GM21381 (cell line): ENCODE measurements around the gene WBP1L.
A peak's percentile ranks its signal among the peaks of the same experiment; 100 is the strongest.
"Not testable (repeated sequence)": the region's sequence is repeated elsewhere in the genome, so short reads cannot be mapped to it uniquely, and the experiment has no call there.

Experiments
- ATAC-seq: cut with Tn5 transposase; IDR thresholded peaks from one replicate; pipeline ENCODE4 v1.9.1; 2021; ENCODE audit warnings: mild to moderate bottlenecking, moderate library complexity; ENCODE audit not compliant: unreplicated experiment

Gene WBP1L

DNA sequence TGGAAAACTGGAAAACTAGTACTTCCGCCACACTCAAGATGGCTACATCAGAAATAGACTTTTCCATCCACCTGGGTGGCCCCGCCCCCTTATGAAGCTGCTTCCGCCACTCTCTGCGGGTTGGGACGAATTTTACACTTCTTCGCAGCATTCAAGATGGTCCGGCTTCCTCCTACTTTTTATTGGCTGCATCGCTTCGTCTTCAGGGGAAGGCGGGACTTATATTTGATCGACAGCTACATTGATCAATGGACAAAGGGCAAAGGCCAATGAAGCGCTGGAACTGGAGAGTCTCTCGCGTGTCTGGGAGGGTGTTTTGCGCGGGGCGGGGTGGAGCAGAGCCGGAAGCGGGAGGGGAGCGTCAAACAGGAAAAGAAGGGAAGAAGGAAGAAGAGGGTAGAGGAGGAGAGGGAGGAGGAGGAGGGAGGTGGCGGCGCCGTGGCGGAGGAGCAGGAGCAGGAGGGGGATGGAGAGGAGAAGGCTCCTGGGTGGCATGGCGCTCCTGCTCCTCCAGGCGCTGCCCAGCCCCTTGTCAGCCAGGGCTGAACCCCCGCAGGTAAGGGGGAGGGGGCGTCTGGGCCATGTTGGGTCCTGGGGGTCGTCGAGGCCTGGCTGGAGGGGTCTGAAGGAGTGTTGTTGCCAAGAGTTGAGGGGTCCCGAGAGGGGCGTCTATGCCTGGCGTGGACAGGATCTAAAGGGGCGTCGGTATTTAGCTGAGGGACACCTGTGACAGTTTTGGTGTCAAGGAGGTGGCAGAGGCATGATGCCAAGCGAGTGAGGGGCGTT lies at the start of gene WBP1L:
Gene WBP1L, plus strand, starts transcription at position 361 of the 786 bp plus-strand sequence. Its CDS starts 106 bp downstream, at position 467.
- peak; percentile 97 for ATAC-seq

DNA sequence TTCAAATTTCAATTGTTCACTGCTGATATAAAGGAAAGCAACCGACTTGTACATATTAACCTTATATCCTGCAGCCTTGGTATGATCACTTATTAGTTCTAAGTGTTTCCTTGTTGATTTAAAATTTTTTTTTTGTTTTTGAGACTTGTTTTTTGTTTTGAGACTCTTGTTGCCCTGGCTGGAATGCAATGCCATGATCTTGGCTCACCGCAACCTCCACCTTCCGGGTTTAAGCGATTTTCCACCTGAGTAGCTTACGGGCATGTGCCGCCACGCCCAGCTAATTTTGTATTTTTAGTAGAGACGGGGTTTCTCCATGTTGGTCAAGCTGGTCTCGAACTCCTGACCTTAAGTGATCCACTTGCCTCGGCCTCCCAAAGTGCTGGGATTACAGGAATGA lies 48.3 kb upstream of the WBP1L start:
- not testable (repeated sequence) for ATAC-seq

DNA sequence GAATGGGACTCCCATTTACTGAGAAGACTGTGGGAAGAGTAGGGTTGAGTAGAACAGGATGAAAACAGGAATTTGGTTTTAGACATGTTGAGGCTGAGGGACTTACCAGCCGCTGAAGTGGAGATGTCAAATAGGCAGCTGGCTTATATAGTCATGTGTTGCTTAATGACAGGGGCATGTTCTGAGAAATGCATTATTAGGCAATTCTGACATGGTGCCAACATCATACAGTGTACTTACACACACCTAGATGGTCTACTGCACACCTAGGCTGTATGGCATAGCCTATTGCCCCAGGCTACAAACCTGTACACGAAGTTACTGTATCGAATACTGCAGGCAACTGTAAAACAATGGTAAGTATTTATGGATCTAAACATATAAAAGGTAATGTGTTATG lies 47.0 kb upstream of the WBP1L start:
- ATAC-seq = no peak

DNA sequence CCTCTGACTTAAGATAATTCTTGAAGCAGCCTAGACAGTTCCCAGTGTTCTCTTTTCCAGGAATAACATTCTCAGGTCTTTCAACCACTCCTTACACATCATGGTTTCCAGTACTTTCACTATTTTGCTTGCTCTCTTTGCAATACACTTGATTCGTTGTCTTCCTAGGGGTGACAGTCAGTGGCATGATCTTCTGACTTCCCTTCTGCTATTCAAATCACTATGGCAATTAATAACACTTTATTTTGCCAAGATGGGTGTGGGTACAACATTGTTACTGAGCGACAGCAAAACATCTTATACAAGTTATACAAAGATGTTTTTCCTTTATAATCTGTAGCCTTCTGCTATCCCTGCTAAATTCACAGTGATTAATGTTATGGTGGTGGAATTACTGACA lies 44.9 kb upstream of the WBP1L start:
- ATAC-seq = no peak

DNA sequence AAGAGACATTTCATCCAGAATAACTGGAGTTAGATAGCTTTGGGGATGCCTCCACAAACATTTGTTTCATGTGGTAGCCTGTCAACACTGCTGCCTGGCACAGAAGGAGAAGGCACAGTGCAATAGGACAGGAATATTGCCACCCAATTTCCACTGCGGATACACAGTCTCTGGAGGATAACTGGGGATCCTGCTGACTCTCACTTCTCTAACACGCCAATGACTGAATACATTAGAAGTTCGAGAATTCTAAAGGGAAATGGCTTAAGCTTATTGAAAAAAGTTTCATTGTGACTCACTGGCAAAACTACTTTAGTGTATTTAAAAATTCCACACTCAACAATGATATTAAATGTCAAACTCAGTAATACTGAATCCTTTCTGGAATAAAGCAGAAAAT lies 42.5 kb upstream of the WBP1L start:
- no peak for ATAC-seq

DNA sequence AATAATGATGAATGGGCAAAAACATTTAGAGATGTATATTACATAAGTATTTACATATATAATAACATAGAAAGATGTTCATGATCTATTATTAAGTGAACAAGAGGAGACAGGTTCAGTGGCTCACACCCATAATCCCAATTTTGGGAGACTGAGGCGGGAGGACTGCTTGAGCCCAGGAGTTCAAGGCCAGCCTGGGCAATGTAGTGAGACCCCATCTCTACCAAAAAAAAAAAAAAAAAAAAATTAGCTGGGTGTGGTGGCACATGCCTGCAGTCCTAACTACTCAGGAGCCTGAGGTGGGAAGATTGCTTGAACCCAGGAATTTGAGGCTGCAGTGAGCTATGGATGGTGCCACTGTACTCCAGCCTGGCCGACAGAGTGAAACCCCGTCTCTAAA lies 42.0 kb upstream of the WBP1L start:
- ATAC-seq = no peak

DNA sequence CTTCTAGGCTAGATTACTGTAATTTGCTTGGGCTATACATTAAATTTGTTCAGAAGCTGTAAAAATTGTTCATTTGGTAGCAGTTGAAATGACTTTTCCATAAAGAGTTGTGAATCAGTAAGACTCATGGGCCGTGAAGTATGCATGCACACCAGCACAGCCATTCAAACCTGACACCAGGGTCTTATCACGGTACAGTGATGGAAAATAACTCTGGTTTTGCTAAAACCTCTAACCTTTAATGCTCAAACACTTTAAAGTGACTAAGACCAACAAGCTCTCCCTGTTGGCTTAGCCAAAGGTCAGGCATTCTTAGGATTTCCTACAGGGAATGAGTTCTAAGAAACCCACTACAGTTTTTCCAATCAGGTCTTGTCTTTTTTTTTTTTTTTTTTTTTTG lies 41.0 kb upstream of the WBP1L start:
- no peak for ATAC-seq

DNA sequence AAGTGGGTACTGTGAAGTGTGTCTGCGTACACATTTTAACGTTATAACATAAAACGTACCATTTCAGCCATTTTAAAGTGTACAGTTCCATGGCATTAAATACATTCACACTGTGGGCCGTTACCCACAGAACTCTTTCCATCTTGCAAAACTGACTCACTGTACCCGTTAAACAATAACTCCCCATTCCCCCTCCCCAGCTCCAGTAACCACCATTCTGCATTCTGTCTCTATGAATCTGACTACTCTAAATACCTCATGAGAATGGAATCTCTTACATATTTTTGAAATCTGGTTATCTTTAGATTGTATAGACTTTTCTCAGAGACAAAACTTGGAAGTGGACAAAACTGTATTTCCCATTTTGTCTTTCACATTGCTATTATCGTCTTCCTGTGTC lies 38.8 kb upstream of the WBP1L start:
- ATAC-seq = no peak

DNA sequence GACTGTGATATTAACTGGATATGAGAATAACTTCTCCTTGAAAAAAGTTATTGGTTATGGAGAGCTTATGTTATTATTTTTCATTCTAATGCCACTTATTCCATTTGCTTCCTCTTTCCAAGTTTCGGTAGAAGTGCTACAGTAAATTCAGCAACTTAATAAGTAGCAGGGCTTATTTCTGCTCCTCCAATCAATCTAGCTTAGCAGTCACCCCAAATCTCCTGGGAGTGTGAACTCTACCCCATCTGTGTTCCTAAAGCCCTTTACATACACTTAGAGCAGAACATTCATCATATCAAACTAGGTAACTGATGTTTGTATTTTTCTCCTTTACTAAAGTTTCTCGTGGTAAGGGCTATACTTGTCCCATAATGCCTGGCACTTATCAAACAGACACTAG lies 38.2 kb upstream of the WBP1L start:
- ATAC-seq = no peak

DNA sequence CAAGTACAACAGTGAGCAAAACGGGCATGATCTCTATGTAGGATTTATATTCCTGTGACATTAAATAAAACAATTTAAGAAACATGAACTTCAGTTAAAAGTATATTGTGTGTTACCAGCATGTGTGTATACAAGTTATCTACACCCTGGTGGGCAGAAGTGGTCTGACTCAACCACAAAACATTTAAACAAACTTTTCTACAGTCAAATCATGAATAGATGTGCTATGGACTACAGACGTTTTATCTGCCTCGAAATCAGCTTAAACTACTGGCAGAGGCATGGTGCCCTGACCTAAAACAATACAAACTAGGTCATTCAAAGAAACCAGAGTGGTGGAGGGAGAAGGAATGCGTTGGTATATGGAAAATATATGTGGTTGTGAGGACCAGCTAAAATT lies 33.1 kb upstream of the WBP1L start:
- no peak for ATAC-seq

DNA sequence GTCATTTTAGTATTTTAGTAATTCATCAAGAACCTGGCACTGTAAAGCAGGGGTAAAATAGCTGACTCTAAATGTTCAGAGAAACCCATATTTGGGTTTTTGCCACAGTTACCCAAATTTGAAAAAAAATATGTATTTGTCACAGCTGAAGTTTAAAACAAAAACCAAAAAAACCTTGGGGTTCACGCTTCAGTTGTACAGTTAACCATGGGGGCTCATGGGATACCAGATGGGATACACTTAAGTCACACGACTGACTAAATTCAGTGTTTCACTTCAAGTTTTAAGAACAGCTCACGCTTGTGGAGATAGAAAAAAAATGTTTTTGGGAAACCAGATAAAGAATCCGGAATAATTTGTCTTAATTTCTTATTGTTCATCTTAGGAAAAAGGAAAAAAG lies 31.7 kb upstream of the WBP1L start:
- no peak for ATAC-seq

DNA sequence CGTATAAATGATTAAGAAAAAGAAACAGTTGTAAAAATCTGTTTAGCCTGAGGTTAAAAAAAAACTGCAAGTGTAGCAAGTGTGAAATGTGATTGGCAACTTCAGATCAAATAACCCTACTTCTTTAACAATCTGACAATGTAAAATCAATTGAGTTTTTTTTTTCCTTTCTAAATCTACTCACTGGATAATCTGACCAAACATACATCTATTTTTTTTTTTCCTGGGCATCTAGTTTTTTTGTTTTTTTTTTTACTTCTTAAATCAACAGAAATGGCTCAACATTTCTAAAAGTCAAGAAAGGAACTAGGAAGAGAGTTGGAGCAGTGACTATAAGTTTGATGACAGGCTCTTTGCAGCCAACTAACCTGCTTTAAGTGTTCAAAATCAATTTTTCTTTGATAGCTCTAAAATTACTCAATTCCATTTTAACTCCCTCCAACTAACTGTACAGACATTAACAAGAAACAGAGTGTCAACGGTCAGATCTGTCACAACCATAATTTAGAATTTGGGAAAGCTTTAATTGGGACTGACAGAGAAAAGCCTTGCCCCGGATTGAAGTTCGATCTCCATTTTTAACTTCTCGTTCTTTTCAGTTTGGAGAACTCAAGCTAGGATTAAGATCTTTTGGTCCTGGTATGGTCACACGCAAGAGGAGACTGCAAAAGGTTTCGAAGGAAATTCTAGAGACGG lies 30.8 kb upstream of the WBP1L start:
- ATAC-seq = no peak

DNA sequence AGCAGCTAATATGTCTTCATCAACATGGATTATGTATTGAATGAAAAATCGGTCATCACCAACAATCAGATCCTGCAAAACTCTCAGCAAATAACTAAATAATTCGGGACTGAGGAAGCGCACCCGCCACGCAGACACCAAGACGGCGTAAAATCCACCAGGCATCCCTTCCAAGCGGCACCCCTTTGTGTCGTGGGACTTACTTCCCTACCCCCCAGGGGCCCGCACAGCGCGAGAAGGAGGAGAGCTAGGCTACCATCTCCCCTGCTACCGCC lies 30.3 kb upstream of the WBP1L start:
- no peak for ATAC-seq

DNA sequence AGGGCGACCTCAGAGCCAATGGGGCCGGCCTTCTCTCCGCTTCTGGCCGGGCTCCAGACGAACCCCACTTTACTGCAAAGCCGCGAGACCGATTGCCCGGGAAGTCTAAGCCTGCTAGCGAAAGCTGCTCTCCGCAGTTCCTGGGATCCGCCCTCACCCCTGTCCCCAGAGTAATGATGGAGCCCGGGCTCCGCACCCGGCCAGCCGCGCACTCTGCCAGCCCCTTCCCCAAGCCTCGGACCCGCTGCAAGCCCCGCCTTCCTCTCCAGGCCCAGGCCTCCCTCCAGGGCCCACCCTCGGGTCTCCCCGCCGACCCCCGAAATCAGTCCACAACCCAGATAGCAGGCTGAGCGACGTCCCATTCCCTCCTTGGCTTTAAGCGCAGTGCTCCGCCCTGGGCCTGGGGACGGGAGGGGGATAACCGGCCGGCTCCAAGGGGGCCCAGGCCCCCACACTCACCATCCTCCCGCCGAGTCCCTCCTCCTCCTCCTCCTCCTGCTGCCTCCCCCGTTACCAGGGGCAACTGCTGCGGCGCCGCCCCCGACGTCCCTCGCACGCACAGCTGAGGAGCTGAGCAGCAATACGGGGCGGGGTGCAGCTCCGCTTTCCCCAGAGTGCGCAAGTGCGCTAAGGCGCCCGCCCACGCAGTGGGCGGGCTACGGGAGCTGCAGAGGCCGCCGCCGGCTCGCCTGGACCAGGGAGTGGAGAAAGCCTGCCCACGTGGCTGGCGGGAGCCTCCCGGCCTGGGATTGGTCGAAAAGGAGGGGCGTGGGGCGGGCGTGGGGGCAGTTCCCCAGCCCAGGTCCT lies 29.7 kb upstream of the WBP1L start, which contains the start of gene ARL3:
Gene ARL3, minus strand, starts transcription at position 584 of the 807 bp plus-strand sequence. Its CDS starts 122 bp downstream, at position 462.
- peak; percentile 77 for ATAC-seq

DNA sequence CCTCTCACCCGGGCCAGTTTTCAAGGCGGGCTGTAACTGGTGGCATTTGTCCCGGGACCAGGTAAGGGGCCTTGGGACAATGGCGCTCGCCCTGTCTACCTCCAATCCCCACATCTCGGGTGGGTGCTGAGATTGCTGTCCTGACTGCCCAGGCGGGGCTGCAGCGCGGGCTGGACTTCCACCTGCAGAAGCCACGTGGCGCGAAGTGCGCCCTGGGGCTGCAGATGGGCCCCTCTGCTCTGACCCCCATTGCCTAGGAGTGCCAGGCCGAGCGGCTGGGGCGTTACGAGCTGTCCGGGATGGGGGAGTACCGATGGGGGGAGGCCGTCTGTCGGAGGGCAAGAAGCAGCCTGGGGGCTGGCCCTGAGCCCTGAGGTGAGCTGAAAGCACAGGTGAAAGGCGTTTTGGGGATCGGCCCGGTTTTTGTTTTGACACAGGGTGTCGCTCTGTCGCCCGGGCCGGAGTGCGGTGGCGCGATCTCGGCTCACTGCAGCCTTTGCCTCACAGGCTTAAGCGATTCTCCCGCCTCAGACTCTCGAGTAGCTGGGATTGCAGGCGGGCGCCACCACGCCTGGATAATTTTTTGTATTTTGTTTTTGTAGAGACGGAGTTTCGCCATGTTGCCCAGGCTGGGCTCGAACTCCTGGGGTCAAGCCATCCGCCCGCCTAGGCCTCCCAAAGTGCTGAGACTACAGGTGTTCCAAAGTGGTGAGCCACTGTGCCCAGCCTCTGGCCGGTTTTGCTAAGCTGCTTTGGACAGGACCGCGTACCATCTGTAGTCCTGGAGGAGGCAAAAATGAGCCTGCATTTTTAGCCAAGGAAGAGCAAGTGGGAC lies 28.9 kb upstream of the WBP1L start, which contains the start of gene SFXN2:
Gene SFXN2, plus strand, starts transcription at position 16 of the 835 bp plus-strand sequence. CDS start 12,001 bp downstream, outside the sequence.
- peak; percentile 0 for ATAC-seq

DNA sequence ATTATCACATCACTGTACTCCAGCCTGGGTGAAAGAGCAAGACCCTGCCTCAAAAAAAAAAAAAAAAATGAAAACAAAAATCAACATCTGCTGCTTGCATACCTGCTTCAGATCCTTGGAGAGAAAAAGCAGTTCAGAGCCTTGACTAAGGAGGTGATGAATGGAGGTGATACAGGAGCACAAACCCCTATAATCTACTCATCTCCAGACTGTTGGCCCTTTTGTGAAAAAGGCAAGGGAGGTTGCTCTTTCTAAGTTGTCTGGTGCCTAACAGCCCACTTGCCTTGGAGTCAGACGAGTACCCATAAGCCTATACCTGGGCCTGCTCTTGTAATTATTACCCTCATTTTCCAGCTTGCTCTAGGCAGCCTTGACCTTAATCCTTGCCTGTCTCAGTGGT lies 27.9 kb upstream of the WBP1L start:
- no peak for ATAC-seq

DNA sequence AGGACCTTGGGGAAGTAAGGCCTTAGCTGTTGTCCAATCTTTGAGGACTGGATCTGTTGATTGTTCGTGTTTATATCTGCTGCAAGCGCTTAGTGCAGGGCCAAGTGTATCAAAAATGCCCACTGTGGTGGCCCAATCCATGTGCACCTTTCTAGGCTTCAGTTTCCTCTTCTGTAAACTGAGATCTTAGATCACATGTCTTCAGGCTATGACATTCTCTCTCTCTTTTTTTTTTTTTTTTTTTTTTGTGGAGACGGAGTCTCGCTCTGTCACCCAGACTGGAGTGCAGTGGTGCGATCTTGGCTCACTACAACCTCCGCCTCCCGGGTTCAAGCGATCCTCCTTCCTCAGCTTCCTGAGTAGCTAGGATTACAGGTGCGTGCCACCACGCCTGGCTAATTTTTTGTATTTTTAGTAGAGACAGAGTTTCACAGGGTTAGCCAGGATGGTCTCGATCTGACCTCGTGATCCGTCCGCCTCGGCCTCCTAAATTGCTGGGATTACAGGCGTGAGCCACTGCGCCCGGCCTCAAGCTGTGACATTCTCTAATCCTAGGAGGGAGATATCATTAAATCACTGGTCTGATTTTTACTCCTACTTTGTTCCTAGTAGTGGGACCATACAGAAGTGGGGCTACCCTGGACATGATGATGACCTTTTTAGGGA lies 26.7 kb upstream of the WBP1L start:
- not testable (repeated sequence) for ATAC-seq

DNA sequence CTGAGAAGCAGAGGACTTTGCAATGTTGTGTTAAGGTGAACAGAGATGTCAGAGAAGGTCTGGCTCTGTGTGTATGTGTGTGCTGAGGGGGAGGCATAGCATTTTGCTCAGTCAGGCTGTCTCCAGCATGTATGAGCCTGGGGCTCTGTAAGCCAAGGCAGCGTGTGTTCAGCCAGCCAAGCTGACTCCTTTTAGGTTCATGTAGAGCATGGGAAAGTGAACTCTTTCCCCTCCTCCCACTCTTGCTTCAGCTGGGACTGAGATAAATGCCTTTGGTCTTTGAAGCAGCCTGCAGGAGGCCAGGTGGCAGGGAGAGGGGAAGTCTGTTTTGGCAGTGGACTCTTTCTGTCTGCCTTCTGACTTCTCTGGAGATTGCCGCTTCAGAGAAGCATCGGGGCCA lies 25.5 kb upstream of the WBP1L start:
- ATAC-seq = no peak

DNA sequence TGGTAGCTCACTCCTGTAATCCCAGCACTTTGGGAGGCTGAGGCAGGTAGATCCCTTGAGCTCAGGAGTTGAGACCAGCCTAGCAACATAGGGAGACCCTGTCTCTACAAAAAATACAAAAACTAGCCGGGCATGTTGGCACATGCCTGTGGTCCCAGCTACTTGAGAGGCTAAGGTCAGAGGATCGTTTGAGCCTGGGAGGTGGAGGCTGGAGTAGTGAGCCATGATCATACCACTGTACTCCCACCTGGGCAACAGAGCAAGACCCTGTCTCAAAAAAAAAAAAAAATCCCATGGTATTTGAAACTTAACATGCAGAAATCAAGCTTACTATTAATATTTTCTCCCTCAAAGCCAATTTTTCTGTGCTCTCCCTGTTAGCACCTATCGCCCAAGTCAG lies 23.4 kb upstream of the WBP1L start:
- no peak for ATAC-seq

DNA sequence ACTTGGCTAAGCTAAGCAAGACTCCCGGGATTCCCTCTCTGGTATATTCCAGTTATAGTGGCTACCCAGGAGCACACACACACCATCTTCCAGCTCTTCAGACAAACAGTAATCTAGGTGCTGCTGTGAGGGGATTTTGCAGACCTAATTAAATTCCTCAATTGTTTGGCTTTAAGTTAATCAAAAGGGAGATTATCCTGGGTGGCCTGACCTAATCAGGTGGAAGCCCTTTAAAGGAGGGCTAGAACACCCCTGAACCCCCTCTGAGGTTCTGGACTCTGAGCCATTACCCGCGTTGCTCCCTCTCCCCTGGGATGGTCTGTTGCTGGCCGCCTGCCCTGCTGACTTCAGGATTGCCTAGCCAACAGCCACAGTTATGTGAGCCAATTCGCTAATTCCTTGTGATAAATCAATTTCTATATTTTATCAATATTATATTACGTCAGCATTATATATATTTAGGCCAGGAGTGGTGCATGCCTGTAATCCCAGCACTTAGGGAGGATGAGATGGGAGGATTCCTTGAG lies 22.9 kb upstream of the WBP1L start:
- ATAC-seq = no peak
